HepG2 (cell line): ENCODE measurements around the gene MVK. TPM values are rescaled to one million over a fixed set of nuclear protein-coding genes. Genes with fewer than 3 reads are reported as not detected.

Experiments used
- BORCS8-MEF2B ChIP-seq: sonication (generic); formaldehyde crosslinking; IDR thresholded peaks from 2 replicates; pipeline ENCODE4 v1.8.0; 2022; ENCODE audit warnings: mild to moderate bottlenecking, missing genetic modification reagents
- EEA1 ChIP-seq: sonication (generic); formaldehyde crosslinking; IDR thresholded peaks from 2 replicates; pipeline ENCODE4 v1.5.1; 2020; ENCODE audit warnings: mild to moderate bottlenecking, missing genetic modification reagents, borderline replicate concordance
- FOXP1 ChIP-seq, 2 experiments: fragments of 450-650 bp in 1 of 2; IDR thresholded peaks; 2 replicates each; pipeline ENCODE4 v1.6.1; 2017 to 2018; ENCODE audit warnings: antibody characterized with exemption in 1 of 2
- NFE2 ChIP-seq: sonication (generic); formaldehyde crosslinking; IDR thresholded peaks from 2 replicates; pipeline ENCODE4 v1.4.0; 2020; ENCODE audit warnings: missing genetic modification reagents
- ZNF121 ChIP-seq: sonication (generic); formaldehyde crosslinking; IDR thresholded peaks from 2 replicates; pipeline ENCODE4 v1.5.0; 2020; ENCODE audit warnings: mild to moderate bottlenecking, missing genetic modification reagents
- ZNF274 ChIP-seq: sonication (generic); formaldehyde crosslinking; IDR thresholded peaks from 2 replicates; pipeline ENCODE4 v1.5.1; 2020; ENCODE audit warnings: mild to moderate bottlenecking, missing genetic modification reagents
- ZNF546 ChIP-seq: sonication (generic); formaldehyde crosslinking; conservative IDR thresholded peaks from 2 replicates; pipeline ENCODE4 v1.8.1; 2023; ENCODE audit warnings: mild to moderate bottlenecking, missing genetic modification reagents
- ZNF674 ChIP-seq: sonication (generic); formaldehyde crosslinking; IDR thresholded peaks from 2 replicates; pipeline ENCODE4 v1.5.0; 2020; ENCODE audit warnings: low read depth, mild to moderate bottlenecking, missing genetic modification reagents
- ZNF710 ChIP-seq: sonication (generic); formaldehyde crosslinking; IDR thresholded peaks from 2 replicates; pipeline ENCODE4 v1.5.0; 2020; ENCODE audit warnings: mild to moderate bottlenecking, missing genetic modification reagents, borderline replicate concordance
- ZSCAN20 ChIP-seq: sonication (generic); formaldehyde crosslinking; IDR thresholded peaks from 2 replicates; pipeline ENCODE4 v1.4.0; 2020; ENCODE audit warnings: missing genetic modification reagents, mild to moderate bottlenecking, borderline replicate concordance
- polyA plus RNA-seq, 8 experiments: library from polyadenylated mRNA; depleted of rRNA in 3 of 8; stranded (reverse) in 7 of 8; unstranded in 1 of 8; fragments of >200 nt; fragmentation: Illumina TruSeq in 4 of 8; extraction: Trizol in 4 of 8; gene quantifications; 2 replicates each; pipeline versions ENCODE4 v1.2.1 to v1.2.3, GENCODE V29; 2011 to 2016; ENCODE audit warnings: low read depth in 4 of 8, missing spikeins in 1 of 8, mixed read lengths in 1 of 8; ENCODE audit not compliant: insufficient read depth in 1 of 8
- total RNA-seq, 5 experiments: library from RNA; depleted of rRNA; stranded (reverse); fragments of >200 nt; fragmentation: Illumina TruSeq; extraction: Trizol; gene quantifications; 2 replicates each; pipeline ENCODE4 v1.2.3, GENCODE V29; 2016; ENCODE audit warnings: low read depth in 1 of 5
- TF ChIP-seq, protein P1 (sequence below): IDR thresholded peaks from 2 replicates; pipeline ENCODE4 v1.6.1; 2016; ENCODE audit warnings: control low read depth
- TF ChIP-seq, protein P2 (sequence below), 2 experiments: sonication (generic) in 1 of 2; formaldehyde crosslinking in 1 of 2; IDR thresholded peaks; 2 replicates each; pipeline versions ENCODE4 v1.6.1 to v1.9.0; 2014 to 2022; ENCODE audit warnings: antibody characterized with exemption in 1 of 2, borderline replicate concordance in 1 of 2, inconsistent platforms in 1 of 2, low read depth in 1 of 2, missing genetic modification reagents in 1 of 2
- TF ChIP-seq, protein P3 (sequence below): sonication (generic); formaldehyde crosslinking; IDR thresholded peaks from 2 replicates; pipeline ENCODE4 v1.4.0; 2020; ENCODE audit warnings: missing genetic modification reagents
- TF ChIP-seq, protein P4 (sequence below): IDR thresholded peaks from 2 replicates; pipeline ENCODE4 v1.6.1; 2012; ENCODE audit warnings: inconsistent platforms

The MVK gene
- total and polyA plus RNA-seq, 2 of the 13 experiments (the other 11 are each of a cell fraction or from before 2014, with no cell fraction given): 11.6 to 66.9 TPM

GRCh38 chr12:109573029-109573913 is at the start of gene MVK, which contains the start of gene MMAB (continued):
- peak; percentile 75; the same call in 1 of the 2 replicates for TF ChIP-seq ZNF710 (CRISPR knock-in tag)
- TF ChIP-seq NFE2 (CRISPR knock-in tag): no peak
- TF ChIP-seq, protein P1, sequence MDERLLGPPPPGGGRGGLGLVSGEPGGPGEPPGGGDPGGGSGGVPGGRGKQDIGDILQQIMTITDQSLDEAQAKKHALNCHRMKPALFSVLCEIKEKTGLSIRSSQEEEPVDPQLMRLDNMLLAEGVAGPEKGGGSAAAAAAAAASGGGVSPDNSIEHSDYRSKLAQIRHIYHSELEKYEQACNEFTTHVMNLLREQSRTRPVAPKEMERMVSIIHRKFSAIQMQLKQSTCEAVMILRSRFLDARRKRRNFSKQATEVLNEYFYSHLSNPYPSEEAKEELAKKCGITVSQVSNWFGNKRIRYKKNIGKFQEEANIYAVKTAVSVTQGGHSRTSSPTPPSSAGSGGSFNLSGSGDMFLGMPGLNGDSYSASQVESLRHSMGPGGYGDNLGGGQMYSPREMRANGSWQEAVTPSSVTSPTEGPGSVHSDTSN (CRISPR knock-in tag): no peak
- TF ChIP-seq ZNF546 (CRISPR knock-in tag): no peak; the same call in 1 of the 2 replicates
- TF ChIP-seq, protein P2, sequence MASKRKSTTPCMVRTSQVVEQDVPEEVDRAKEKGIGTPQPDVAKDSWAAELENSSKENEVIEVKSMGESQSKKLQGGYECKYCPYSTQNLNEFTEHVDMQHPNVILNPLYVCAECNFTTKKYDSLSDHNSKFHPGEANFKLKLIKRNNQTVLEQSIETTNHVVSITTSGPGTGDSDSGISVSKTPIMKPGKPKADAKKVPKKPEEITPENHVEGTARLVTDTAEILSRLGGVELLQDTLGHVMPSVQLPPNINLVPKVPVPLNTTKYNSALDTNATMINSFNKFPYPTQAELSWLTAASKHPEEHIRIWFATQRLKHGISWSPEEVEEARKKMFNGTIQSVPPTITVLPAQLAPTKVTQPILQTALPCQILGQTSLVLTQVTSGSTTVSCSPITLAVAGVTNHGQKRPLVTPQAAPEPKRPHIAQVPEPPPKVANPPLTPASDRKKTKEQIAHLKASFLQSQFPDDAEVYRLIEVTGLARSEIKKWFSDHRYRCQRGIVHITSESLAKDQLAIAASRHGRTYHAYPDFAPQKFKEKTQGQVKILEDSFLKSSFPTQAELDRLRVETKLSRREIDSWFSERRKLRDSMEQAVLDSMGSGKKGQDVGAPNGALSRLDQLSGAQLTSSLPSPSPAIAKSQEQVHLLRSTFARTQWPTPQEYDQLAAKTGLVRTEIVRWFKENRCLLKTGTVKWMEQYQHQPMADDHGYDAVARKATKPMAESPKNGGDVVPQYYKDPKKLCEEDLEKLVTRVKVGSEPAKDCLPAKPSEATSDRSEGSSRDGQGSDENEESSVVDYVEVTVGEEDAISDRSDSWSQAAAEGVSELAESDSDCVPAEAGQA (IDR thresholded peaks at IDR 0.05; ENCODE audit: low read depth): peak; percentile 100
- TF ChIP-seq, protein P2 (CRISPR knock-in tag; IDR thresholded peaks at IDR 0.05; ENCODE audit: borderline replicate concordance): no peak
- TF ChIP-seq, protein P3, sequence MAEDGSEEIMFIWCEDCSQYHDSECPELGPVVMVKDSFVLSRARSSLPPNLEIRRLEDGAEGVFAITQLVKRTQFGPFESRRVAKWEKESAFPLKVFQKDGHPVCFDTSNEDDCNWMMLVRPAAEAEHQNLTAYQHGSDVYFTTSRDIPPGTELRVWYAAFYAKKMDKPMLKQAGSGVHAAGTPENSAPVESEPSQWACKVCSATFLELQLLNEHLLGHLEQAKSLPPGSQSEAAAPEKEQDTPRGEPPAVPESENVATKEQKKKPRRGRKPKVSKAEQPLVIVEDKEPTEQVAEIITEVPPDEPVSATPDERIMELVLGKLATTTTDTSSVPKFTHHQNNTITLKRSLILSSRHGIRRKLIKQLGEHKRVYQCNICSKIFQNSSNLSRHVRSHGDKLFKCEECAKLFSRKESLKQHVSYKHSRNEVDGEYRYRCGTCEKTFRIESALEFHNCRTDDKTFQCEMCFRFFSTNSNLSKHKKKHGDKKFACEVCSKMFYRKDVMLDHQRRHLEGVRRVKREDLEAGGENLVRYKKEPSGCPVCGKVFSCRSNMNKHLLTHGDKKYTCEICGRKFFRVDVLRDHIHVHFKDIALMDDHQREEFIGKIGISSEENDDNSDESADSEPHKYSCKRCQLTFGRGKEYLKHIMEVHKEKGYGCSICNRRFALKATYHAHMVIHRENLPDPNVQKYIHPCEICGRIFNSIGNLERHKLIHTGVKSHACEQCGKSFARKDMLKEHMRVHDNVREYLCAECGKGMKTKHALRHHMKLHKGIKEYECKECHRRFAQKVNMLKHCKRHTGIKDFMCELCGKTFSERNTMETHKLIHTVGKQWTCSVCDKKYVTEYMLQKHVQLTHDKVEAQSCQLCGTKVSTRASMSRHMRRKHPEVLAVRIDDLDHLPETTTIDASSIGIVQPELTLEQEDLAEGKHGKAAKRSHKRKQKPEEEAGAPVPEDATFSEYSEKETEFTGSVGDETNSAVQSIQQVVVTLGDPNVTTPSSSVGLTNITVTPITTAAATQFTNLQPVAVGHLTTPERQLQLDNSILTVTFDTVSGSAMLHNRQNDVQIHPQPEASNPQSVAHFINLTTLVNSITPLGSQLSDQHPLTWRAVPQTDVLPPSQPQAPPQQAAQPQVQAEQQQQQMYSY (CRISPR knock-in tag): no peak
- TF ChIP-seq, protein P4, sequence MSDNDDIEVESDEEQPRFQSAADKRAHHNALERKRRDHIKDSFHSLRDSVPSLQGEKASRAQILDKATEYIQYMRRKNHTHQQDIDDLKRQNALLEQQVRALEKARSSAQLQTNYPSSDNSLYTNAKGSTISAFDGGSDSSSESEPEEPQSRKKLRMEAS: peak; percentile 98
- no peak for TF ChIP-seq ZSCAN20 (CRISPR knock-in tag)
- no peak for TF ChIP-seq FOXP1 (IDR thresholded peaks at IDR 0.05)
- TF ChIP-seq FOXP1 (CRISPR knock-in tag; IDR thresholded peaks at IDR 0.05): no peak
- no peak for TF ChIP-seq ZNF674
- TF ChIP-seq BORCS8-MEF2B (CRISPR knock-in tag): peak; percentile 96
- peak; percentile 98 for TF ChIP-seq EEA1
- TF ChIP-seq ZNF274: peak; percentile 61
- TF ChIP-seq ZNF121 (CRISPR knock-in tag): no peak
